Lower lobe of right lung (tissue), 2 donors: ENCODE results near the gene GNAQ. TPM values are rescaled to one million over a fixed set of nuclear protein-coding genes. Genes with fewer than 3 reads are reported as not detected.
"Not testable (repeated sequence)": the region's sequence is repeated elsewhere in the genome, so short reads cannot be mapped to it uniquely, and the experiment has no call there.

Source experiments
- ATAC-seq, 2 donors: fragments of 200-7000 bp; cut with Tn5 transposase; one replicate each; pipeline ENCODE4 v1.9.1; 2020 to 2022; ENCODE audit warnings: mild to moderate bottlenecking in 2 of 2, moderate library complexity in 2 of 2
- DNase-seq: peaks from one replicate; pipeline ENCODE4 v3.0.0-alpha.2; 2020
- H3K27ac ChIP-seq: fragments of 200-600 bp; one replicate; pipeline ENCODE4 v1.8.0; 2022
- H3K27me3 ChIP-seq: fragments of 200-600 bp; one replicate; pipeline ENCODE4 v1.8.0; 2022; ENCODE audit warnings: low read depth
- H3K36me3 ChIP-seq: fragments of 200-600 bp; one replicate; pipeline ENCODE4 v1.8.0; 2022; ENCODE audit warnings: mild to moderate bottlenecking
- H3K4me1 ChIP-seq: fragments of 200-600 bp; one replicate; pipeline ENCODE4 v1.8.0; 2022
- H3K4me3 ChIP-seq: fragments of 200-600 bp; one replicate; pipeline ENCODE4 v1.8.0; 2022; ENCODE audit warnings: mild to moderate bottlenecking
- H3K9me3 ChIP-seq: fragments of 200-600 bp; one replicate; pipeline ENCODE4 v1.8.0; 2022
- intact Hi-C: fragments of 100-400 bp; cut with DNase I; formaldehyde crosslinking; loops from one replicate; pipeline ENCODE4 v1.11.0; 2022
- total RNA-seq: library from RNA; stranded (reverse); fragmentation: NEBNext Ultra II Directional; extraction: Animal tissue kit (Norgen Biotek cat#: 25700); gene quantifications from one replicate; pipeline ENCODE4 v1.2.1, GENCODE V29; 2021
- TF ChIP-seq, protein P1 (sequence below): fragments of 200-600 bp; IDR thresholded peaks from one replicate; pipeline ENCODE4 v1.8.0; 2022; ENCODE audit warnings: antibody characterized with exemption, mild to moderate bottlenecking
- donor health status: DM: no; HTN: yes; CAD: no; lungs with severe emphysema.

Gene GNAQ
- total RNA-seq, 1 donor from 2014 or later = 130 TPM

DNA sequence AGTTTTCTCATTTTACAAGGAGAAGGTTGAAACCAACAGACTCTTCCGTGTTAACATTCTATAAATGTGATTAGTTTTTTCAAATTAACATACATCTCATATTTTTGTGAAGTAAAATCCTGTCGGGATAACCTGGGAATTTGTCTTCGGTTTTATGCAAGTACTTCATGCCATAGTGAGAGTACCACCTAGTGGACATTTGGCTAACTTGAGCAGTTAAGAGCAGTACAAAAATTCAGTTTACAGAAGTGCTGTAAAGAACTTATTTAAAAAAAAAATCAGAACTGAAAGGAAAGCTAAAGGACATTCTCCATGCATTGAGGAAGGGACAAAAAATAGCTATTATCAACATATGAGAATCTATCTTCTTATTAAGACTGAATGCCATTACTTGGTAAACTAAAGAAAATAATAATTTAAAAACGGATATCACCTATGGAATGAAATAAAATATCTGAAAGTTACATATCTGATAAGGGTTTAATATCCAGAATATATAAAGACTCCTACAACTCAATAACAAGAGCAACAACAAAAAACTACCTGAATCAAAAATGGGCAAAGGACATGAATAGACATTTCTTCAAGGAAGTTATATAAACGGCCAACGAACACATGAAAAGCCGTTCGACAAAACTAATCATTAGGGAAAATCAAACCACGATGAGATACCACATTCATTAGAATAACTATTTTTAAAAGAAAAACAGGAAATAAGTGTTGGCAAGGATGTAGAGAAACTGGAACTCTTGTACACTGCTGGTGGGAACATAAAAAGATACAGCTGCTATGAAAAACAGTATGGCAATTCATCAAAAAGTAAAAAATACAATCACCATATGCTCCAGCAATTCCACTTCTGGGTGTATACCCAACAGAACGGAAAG, 266.5 kb downstream of the GNAQ start:
- Histone ChIP-seq H3K27me3 (no peaks in the 10 kb centered on the region), H3K4me3 (no peak overlapping the region), H3K27ac (no peak overlapping the region), H3K9me3 (no peaks in the 10 kb centered on the region), H3K36me3 (no peaks in the 10 kb centered on the region), H3K4me1 (peaks cover 7% of the 10 kb centered on the region)
- intact Hi-C loops = no loop called here
- peak in 1 of 2 donors; percentile 47 for ATAC-seq
- TF ChIP-seq, protein P1, sequence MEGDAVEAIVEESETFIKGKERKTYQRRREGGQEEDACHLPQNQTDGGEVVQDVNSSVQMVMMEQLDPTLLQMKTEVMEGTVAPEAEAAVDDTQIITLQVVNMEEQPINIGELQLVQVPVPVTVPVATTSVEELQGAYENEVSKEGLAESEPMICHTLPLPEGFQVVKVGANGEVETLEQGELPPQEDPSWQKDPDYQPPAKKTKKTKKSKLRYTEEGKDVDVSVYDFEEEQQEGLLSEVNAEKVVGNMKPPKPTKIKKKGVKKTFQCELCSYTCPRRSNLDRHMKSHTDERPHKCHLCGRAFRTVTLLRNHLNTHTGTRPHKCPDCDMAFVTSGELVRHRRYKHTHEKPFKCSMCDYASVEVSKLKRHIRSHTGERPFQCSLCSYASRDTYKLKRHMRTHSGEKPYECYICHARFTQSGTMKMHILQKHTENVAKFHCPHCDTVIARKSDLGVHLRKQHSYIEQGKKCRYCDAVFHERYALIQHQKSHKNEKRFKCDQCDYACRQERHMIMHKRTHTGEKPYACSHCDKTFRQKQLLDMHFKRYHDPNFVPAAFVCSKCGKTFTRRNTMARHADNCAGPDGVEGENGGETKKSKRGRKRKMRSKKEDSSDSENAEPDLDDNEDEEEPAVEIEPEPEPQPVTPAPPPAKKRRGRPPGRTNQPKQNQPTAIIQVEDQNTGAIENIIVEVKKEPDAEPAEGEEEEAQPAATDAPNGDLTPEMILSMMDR = peak; percentile 51
- no peak for DNase-seq

DNA sequence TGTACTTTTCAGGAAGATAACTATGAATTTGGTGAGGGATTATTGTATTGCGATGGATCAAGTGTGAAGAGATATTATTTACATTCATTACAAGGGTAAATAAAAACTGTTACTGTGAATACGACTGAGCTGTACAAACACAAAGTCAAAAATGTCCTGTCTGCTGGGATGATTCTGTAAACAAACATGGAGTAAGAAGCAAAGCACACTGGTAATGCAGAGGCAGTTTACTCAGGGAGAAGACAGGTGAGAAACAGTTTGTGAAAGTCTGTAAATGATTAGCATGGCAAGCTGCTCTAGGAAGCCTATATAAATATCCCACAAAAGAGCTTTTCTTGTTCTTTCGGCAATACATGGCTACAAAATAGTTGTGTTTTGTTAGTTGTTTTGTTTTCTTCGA, 268.0 kb downstream of the GNAQ start:
- Histone ChIP-seq H3K27me3 (no peaks in the 10 kb centered on the region), H3K27ac (no peak overlapping the region), H3K4me1 (no peaks in the 10 kb centered on the region), H3K36me3 (no peaks in the 10 kb centered on the region), H3K9me3 (no peaks in the 10 kb centered on the region), H3K4me3 (no peak overlapping the region)
- intact Hi-C loops = no loop called here
- DNase-seq = no peak
- TF ChIP-seq, protein P1 = no peak
- ATAC-seq = peak in 1 of 2 donors; percentile 49

DNA sequence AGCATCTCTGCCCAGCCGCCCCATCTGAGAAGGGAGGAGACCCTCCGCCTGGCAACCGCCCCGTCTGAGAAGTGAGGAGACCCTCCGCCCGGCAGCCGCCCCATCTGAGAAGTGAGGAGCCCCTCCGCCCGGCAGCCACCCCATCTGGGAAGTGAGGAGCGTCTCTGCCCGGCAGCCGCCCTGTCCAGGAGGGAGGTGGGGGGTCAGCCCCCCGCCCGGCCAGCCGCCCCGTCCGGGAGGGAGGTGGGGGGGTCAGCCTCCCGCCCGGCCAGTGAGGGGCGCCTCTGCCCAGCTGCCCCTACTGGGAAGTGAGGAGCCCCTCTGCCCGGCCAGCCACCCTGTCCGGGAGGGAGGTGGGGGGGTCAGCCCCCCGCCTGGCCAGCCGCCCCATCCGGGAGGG, 270.7 kb downstream of the GNAQ start:
- DNase-seq, intact Hi-C loops: not testable (repeated sequence)

DNA sequence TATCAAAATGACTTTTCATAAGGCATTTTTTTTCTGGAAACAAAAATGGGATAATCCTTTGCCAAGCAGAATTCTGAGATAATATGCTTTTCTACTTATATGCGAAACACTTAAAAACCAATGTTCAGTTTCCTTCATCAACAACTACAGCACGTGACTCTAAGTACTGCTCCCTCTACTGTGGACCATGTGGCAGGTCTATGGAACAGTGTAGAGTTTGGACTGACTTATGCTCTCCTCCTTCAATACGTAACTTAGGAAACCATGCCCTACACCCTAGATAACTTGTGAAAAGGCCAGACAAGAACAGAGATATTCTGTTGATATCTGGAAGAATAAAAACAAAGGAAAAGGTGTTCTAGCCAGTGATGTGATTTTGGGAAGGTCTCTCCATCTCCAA, 272.2 kb downstream of the GNAQ start:
- no peak overlapping the region for H3K27ac ChIP-seq
- no peak for DNase-seq
- TF ChIP-seq, protein P1 = no peak
- no peaks in the 10 kb centered on the region for H3K4me1 ChIP-seq
- no peak for ATAC-seq
- H3K36me3 ChIP-seq = peaks cover 11% of the 10 kb centered on the region
- H3K4me3 ChIP-seq = no peak overlapping the region
- intact Hi-C loops = no loop called here
- no peaks in the 10 kb centered on the region for H3K27me3 ChIP-seq
- no peaks in the 10 kb centered on the region for H3K9me3 ChIP-seq

More for the DNA sequence above, 270.7 kb downstream of the GNAQ start:
- not testable (repeated sequence) for H3K36me3 ChIP-seq, H3K27ac ChIP-seq, ATAC-seq, H3K9me3 ChIP-seq, H3K27me3 ChIP-seq, H3K4me3 ChIP-seq, H3K4me1 ChIP-seq

DNA sequence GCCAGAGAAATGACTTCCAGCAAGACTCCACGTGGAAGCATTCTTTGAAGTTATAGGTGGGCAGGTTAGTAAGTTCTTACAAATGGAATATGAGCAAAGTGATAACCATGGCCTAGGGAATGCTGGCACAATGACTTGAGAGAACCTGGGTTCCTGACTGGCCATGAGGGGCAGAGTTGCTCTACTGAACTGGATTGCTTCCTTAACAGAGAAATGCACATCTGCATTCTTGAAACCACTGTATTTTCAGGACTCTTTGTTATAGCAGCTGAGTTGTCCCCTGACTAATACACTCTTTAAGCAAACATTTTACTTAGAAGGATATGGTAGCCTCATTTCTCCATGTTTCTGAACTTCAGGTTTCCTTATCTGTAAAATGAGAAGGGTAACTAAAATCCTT, 275.2 kb downstream of the GNAQ start:
- TF ChIP-seq, protein P1 = no peak
- Histone ChIP-seq H3K27me3 (no peaks in the 10 kb centered on the region), H3K27ac (no peak overlapping the region), H3K36me3 (peaks cover 11% of the 10 kb centered on the region), H3K4me1 (peaks cover 8% of the 10 kb centered on the region), H3K9me3 (no peaks in the 10 kb centered on the region), H3K4me3 (no peak overlapping the region)
- ATAC-seq (no peak), DNase-seq (no peak)
- intact Hi-C loops = no loop called here

DNA sequence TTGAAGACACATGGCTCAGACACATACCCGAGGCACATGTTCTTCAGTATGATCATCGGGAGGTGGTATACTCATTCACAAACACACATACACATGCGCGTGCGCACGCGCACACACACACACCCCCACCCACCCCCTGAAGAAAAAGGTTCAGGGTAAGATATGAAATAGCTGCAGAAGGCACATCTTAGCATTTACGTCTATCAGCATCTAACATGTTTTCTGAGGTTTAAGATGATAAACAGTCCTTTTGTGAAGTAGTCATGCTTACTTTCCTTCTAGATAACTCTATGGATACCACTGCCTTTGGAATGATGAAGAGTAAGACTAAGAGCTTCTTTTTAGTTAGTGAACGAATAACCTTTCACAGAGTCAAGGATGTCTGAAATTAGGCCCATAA, 278.4 kb downstream of the GNAQ start:
- intact Hi-C loops = no loop called here
- TF ChIP-seq, protein P1 = no peak
- Histone ChIP-seq H3K27me3 (no peaks in the 10 kb centered on the region), H3K4me3 (no peak overlapping the region), H3K36me3 (peaks cover 11% of the 10 kb centered on the region), H3K4me1 (peaks cover 8% of the 10 kb centered on the region), H3K9me3 (no peaks in the 10 kb centered on the region), H3K27ac (no peak overlapping the region)
- DNase-seq (no peak), ATAC-seq (no peak)
